Endothelial cell of umbilical vein (primary cell): ENCODE data around the gene MYLK. TPM values are rescaled to one million over a fixed set of nuclear protein-coding genes. Genes with fewer than 3 reads are reported as not detected.

ENCODE experiments used
- BruUV-seq: library from RNA; stranded (reverse); fragments of 400-500 nt; replicated peaks from 2 replicates; lab custom pipeline; 2021; lab: Mats Ljungman, UMichigan
- CTCF ChIA-PET: fragments of 300-600, 350-600 bp; sonication (Branson Sonifier 250); formaldehyde crosslinking; loops from one replicate; lab custom pipeline; 2021; ENCODE audit warnings: antibody characterized with exemption, inconsistent platforms; lab: Charles Lee
- POLR2A ChIA-PET: fragments of 300-600, 350-600 bp; sonication (Branson Sonifier 250); formaldehyde crosslinking; loops from one replicate; lab custom pipeline; 2021; ENCODE audit warnings: antibody characterized with exemption, inconsistent platforms; lab: Charles Lee
- DNase-seq: peaks from one replicate; pipeline ENCODE4 v3.0.0-alpha.2; 2011; ENCODE audit warnings: low read depth, low spot score
- FAIRE-seq: peaks from 2 replicates; lab custom pipeline; 2011; peaks lifted over from hg19 to GRCh38; lab: Jason Lieb, UNC
- H2AFZ ChIP-seq: 2 replicates; pipeline ENCODE4 v1.6.0; 2012; ENCODE audit warnings: low read depth, low read length, control low read depth, inconsistent platforms
- H3K27ac ChIP-seq: 2 replicates; pipeline ENCODE4 v1.5.1; 2011; ENCODE audit warnings: low read depth, mild to moderate bottlenecking, control low read depth, low read length, moderate library complexity; ENCODE audit not compliant: insufficient read depth
- H3K27me3 ChIP-seq, 2 experiments: 2 replicates each; pipeline versions ENCODE4 v1.6.0 to v1.6.1; 2011; ENCODE audit warnings: low read length in 2 of 2, mixed read lengths in 1 of 2; ENCODE audit not compliant: control insufficient read depth in 2 of 2, insufficient read depth in 2 of 2
- H3K36me3 ChIP-seq, 2 experiments: 2 replicates in 1 of 2; 3 replicates in 1 of 2; pipeline ENCODE4 v1.5.1; 2011; ENCODE audit warnings: low read length in 2 of 2, mild to moderate bottlenecking in 1 of 2, moderate library complexity in 1 of 2; ENCODE audit not compliant: control insufficient read depth in 2 of 2, insufficient read depth in 2 of 2; ENCODE audit errors: extremely low read depth in 1 of 2
- H3K4me1 ChIP-seq: 3 replicates; pipeline ENCODE4 v1.5.1; 2011; ENCODE audit warnings: mild to moderate bottlenecking, low read length; ENCODE audit not compliant: control insufficient read depth, insufficient read depth; ENCODE audit errors: extremely low read depth
- H3K4me2 ChIP-seq: 2 replicates; pipeline ENCODE4 v1.6.1; 2011; ENCODE audit warnings: low read length, control low read depth, mixed read lengths; ENCODE audit not compliant: insufficient read depth
- H3K4me3 ChIP-seq, 3 experiments: fragments of 200-600 bp in 1 of 3; sonication (generic), shearing (Covaris generic) in 1 of 3; replicated peaks in 1 of 3; 2 replicates each; pipeline ENCODE4 v1.5.1; 2011 to 2016; ENCODE audit warnings: control low read depth in 3 of 3, low read length in 3 of 3, mild to moderate bottlenecking in 2 of 3, inconsistent platforms in 1 of 3, low read depth in 1 of 3, moderate library complexity in 1 of 3; ENCODE audit not compliant: insufficient read depth in 1 of 3
- H3K79me2 ChIP-seq: 2 replicates; pipeline ENCODE4 v1.6.0; 2012; ENCODE audit warnings: low read length, inconsistent platforms; ENCODE audit not compliant: control insufficient read depth, insufficient read depth
- H3K9ac ChIP-seq: replicated peaks from 2 replicates; pipeline ENCODE3; 2011; ENCODE audit warnings: low read length, control low read depth; ENCODE audit not compliant: insufficient read depth; ENCODE audit errors: extremely low read depth
- H3K9me1 ChIP-seq: replicated peaks from 3 replicates; pipeline ENCODE4 v1.6.0; 2011; ENCODE audit warnings: mild to moderate bottlenecking, low read length; ENCODE audit not compliant: control insufficient read depth, insufficient read depth; ENCODE audit errors: extremely low read depth
- H3K9me3 ChIP-seq: replicated peaks from 2 replicates; pipeline ENCODE4 v1.5.1; 2012; ENCODE audit warnings: low read length, inconsistent platforms; ENCODE audit not compliant: control insufficient read depth, insufficient read depth
- H4K20me1 ChIP-seq: replicated peaks from 2 replicates; pipeline ENCODE3; 2011; ENCODE audit warnings: mild to moderate bottlenecking, low read length; ENCODE audit not compliant: control insufficient read depth, insufficient read depth; ENCODE audit errors: extremely low read depth
- EZH2 ChIP-seq: IDR thresholded peaks from 2 replicates; pipeline ENCODE4 v1.6.1; 2012; ENCODE audit warnings: borderline replicate concordance, low read depth, mild to moderate bottlenecking, moderate library complexity, low read length, inconsistent platforms; ENCODE audit not compliant: severe bottlenecking
- FOS ChIP-seq: IDR thresholded peaks from 2 replicates; pipeline ENCODE4 v1.6.1; 2011; ENCODE audit warnings: mild to moderate bottlenecking, low read length, moderate library complexity, borderline replicate concordance; ENCODE audit not compliant: insufficient read depth
- GATA2 ChIP-seq: IDR thresholded peaks from 2 replicates; pipeline ENCODE4 v1.7.0; 2011; ENCODE audit warnings: low read depth, mild to moderate bottlenecking, moderate library complexity, mixed read lengths, low read length; ENCODE audit not compliant: insufficient read length, insufficient read depth
- JUN ChIP-seq: IDR thresholded peaks from 2 replicates; pipeline ENCODE4 v1.6.1; 2011; ENCODE audit warnings: borderline replicate concordance, low read depth; ENCODE audit not compliant: insufficient read length, insufficient read depth
- MYC ChIP-seq: IDR thresholded peaks from one replicate; pipeline ENCODE4 v1.6.1; 2011; ENCODE audit warnings: mild to moderate bottlenecking, low read depth, low read length
- POLR2A ChIP-seq: IDR thresholded peaks from 2 replicates; pipeline ENCODE4 v1.6.1; 2012; ENCODE audit warnings: low read depth, mild to moderate bottlenecking, control low read depth, low read length
- POLR2AphosphoS5 ChIP-seq: IDR thresholded peaks from 2 replicates; pipeline ENCODE4 v1.6.1; 2012; ENCODE audit warnings: low read depth, mild to moderate bottlenecking, control low read depth, low read length, moderate library complexity; ENCODE audit not compliant: insufficient read depth
- dilution Hi-C: fragments of 300-500 bp; cut with MboI; formaldehyde crosslinking; loops from one replicate; pipeline ENCODE4 v1.15.0; 2019; ENCODE audit warnings: low sequenced_read_pairs; ENCODE audit not compliant: extremely low pct_ligation_motif_present
- intact Hi-C: fragments of 100-400 bp; cut with micrococcal nuclease; formaldehyde crosslinking; loops from one replicate; pipeline ENCODE4 v1.10.0; 2022
- polyA plus RNA-seq, 4 experiments: library from polyadenylated mRNA; depleted of rRNA in 3 of 4; stranded (reverse) in 3 of 4; unstranded in 1 of 4; fragments of >200 nt; gene quantifications; 2 replicates each; pipeline versions ENCODE4 v1.2.1 to v1.2.3, GENCODE V29; 2011 to 2012; ENCODE audit warnings: missing spikeins in 1 of 4
- total RNA-seq: library from RNA; stranded (reverse); gene quantifications from 2 replicates; pipeline ENCODE4 v1.2.3, GENCODE V29; 2021
- TF ChIP-seq, protein P1 (sequence below): IDR thresholded peaks from 2 replicates; pipeline ENCODE4 v1.6.1; 2011; ENCODE audit not compliant: insufficient read depth, insufficient read length
- TF ChIP-seq, protein P2 (sequence below), 2 donors: IDR thresholded peaks; 1 replicate in 1 of 2; 2 replicates in 1 of 2; pipeline ENCODE4 v1.5.1; 2011; ENCODE audit warnings: low read length in 2 of 2, mild to moderate bottlenecking in 2 of 2, moderate library complexity in 2 of 2, control low read depth in 1 of 2, inconsistent platforms in 1 of 2, low read depth in 1 of 2; ENCODE audit not compliant: insufficient read depth in 1 of 2; ENCODE audit errors: extremely low read depth in 1 of 2

The MYLK gene
- total and polyA plus RNA-seq, 2 donors (not counting 3 experiments of a cell fraction or from before 2014, with no cell fraction given) = 10.0 to 22.2 TPM

DNA sequence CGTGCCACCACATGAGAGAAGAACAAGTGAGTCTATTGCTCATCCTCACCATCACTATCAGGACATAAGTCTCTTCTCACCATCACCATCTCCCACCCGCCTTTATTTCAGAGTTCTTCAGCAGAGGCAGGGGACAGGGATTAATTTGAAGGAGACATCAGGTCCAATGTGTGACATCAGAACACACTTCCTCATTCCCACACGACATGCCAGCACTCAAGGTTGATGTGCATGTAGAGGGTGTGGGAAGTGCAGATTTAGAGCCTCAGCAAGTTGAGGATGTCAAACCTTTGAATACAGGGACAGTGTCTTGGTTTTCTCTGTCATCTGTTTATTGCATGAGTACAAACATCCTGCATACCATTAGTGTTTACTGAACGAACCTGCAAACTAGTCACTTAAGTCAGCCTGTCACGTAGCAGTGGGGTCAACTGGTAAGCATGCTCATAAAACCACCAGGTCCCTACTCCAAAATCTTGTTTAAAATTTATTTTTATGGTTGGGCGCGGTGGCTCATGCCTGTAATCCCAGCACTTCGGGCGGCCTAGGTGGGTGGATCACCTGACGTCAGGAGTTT, 104.4 kb downstream of the MYLK start:
- BruUV-seq = no TSS peak
- no peak overlapping the region for H3K4me3 ChIP-seq
- H3K9me1 ChIP-seq = no peaks in the 10 kb centered on the region
- H3K79me2 ChIP-seq = no peaks in the 10 kb centered on the region
- POLR2A ChIA-PET = no interaction called here
- H4K20me1 ChIP-seq = no peaks in the 10 kb centered on the region
- peaks cover 11% of the 10 kb centered on the region for H3K4me1 ChIP-seq
- no peak for FAIRE-seq
- dilution Hi-C loops (no loop called here), intact Hi-C loops (no loop called here)
- TF ChIP-seq, protein P1, sequence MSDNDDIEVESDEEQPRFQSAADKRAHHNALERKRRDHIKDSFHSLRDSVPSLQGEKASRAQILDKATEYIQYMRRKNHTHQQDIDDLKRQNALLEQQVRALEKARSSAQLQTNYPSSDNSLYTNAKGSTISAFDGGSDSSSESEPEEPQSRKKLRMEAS = no peak
- TF ChIP-seq EZH2 = no peak
- TF ChIP-seq POLR2A = no peak
- no peak for TF ChIP-seq GATA2
- TF ChIP-seq FOS = no peak
- no peak for TF ChIP-seq MYC
- TF ChIP-seq JUN = no peak
- TF ChIP-seq, protein P2, sequence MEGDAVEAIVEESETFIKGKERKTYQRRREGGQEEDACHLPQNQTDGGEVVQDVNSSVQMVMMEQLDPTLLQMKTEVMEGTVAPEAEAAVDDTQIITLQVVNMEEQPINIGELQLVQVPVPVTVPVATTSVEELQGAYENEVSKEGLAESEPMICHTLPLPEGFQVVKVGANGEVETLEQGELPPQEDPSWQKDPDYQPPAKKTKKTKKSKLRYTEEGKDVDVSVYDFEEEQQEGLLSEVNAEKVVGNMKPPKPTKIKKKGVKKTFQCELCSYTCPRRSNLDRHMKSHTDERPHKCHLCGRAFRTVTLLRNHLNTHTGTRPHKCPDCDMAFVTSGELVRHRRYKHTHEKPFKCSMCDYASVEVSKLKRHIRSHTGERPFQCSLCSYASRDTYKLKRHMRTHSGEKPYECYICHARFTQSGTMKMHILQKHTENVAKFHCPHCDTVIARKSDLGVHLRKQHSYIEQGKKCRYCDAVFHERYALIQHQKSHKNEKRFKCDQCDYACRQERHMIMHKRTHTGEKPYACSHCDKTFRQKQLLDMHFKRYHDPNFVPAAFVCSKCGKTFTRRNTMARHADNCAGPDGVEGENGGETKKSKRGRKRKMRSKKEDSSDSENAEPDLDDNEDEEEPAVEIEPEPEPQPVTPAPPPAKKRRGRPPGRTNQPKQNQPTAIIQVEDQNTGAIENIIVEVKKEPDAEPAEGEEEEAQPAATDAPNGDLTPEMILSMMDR (IDR thresholded peaks at IDR 0.05; ENCODE audit: extremely low read depth in 1 of 2, insufficient read depth in 1 of 2, low read depth in 1 of 2, low read length in 2 of 2) = no peak
- no peak for TF ChIP-seq POLR2AphosphoS5
- no peak overlapping the region for H3K4me2 ChIP-seq
- H3K27ac ChIP-seq = no peak overlapping the region
- no peak overlapping the region for H2AFZ ChIP-seq
- H3K9ac ChIP-seq = no peak overlapping the region
- CTCF ChIA-PET = no interaction called here
- H3K9me3 ChIP-seq = no peaks in the 10 kb centered on the region
- no peak for DNase-seq
- H3K27me3 ChIP-seq = no peaks in the 10 kb centered on the region
- H3K36me3 ChIP-seq = no peaks in the 10 kb centered on the region
